Activated gamma-delta T cell treated with anti-CD3 and anti-CD28 coated beads, Interleukin-2, amount 50 U/mL, for 16 hours (primary cell): ENCODE results near the gene IQGAP2.
"Not testable (repeated sequence)": the region's sequence is repeated elsewhere in the genome, so short reads cannot be mapped to it uniquely, and the experiment has no call there.

Experiments used
- DNase-seq: peaks from one replicate; pipeline ENCODE4 v3.0.0-alpha.2; 2020; ENCODE audit warnings: low read depth

The IQGAP2 gene

GRCh38 chr5:76419597-76420298 lies 16.7 kb downstream of the IQGAP2 start:
- DNase-seq = no peak

DNA sequence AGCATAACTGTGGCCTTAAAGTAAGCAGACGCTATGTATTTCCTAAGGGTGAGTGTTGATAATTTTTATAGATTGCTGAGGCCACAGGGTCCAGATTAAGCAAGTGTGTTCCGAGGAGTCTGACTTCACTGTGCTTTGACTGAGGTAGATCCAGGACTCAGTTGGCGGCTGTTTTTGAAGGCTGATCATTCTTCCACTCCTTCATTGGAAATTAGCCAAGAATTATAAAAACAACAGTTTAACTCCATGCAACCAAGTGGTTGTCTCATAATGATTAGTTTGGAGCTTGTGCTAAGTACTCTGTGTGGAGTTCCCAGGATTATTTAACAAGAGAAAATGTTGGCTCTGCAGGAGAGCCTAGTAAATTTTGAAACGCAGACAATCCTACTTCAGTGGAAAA lies 19.1 kb downstream of the IQGAP2 start:
- no peak for DNase-seq

DNA sequence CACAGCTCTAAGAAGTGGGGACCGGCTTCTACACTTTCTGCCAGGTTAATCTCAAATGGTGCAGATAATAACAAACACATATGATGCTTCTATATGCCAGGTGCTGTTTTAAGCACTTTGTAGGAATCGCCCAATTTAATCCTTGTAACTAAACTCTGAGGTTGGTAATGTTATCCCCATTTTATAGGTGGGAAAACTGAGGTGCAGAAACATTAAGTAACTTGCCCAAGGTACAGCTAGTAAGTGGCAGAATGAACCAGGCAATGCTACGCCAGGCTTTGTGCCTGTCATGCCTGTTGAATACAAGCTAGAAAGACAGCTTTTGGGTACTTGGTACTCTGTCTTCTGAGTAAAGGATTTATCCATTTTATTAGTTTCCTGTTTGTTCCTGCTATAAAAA lies 19.7 kb downstream of the IQGAP2 start:
- no peak for DNase-seq

DNA sequence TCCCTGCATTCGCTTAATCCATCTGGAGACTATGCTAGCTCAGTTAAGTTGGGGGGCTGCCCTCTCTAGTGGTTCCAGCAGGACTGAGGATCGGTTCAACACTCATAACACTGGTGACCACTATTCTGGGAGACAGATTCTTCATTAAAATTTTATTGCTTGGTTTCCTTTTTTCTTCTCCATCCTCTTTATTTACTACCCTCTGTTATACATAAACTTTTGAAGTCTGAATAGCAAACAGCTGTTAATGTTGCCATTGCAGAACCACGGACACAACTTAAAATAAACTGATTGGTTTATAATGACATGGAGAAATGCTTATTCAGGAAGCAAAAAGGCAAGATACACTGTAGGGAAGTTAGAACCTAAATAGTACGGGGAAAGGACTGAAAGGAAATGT lies 22.1 kb downstream of the IQGAP2 start:
- no peak for DNase-seq

DNA sequence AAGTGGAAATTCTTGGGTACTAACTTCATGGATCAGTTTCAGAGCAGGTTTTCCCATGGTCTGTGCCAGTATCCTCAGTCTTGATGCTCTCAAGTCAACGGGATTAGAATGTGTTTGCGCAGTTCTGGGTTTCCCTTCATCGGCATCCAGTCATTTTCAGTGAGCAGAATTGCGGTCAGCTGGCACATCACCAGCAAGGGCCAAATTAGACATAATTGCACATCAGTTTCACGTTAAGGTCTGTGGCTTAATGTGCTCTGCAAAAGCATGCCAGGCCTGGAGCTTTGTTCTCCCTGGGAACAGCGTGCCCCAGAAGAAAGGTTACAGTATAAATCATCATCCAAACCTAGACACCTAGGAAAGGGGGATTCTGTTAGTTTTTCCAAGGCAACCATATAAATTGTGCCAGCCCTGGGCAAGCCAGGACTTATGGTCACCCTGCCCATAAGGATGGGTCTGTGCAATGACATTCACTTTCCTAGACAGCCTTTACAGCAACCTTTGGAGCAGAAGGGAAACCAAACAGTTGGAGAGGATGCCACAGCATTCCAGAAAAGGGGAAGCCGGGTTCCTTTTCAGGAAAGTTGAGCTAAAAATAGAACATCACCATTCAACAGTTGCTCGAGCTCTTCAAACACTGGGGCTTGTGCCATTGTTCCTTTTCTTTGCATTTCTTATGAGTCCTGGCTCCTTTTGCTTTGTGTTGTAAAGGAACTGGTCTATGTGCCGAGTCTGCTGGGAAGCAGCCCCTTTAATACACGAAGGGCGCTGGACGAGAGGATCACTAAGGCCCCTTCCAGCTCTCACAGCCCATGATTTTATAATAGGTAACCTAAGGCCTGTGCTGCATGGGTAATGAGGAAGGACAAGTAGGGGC lies 23.1 kb downstream of the IQGAP2 start:
- no peak for DNase-seq

DNA sequence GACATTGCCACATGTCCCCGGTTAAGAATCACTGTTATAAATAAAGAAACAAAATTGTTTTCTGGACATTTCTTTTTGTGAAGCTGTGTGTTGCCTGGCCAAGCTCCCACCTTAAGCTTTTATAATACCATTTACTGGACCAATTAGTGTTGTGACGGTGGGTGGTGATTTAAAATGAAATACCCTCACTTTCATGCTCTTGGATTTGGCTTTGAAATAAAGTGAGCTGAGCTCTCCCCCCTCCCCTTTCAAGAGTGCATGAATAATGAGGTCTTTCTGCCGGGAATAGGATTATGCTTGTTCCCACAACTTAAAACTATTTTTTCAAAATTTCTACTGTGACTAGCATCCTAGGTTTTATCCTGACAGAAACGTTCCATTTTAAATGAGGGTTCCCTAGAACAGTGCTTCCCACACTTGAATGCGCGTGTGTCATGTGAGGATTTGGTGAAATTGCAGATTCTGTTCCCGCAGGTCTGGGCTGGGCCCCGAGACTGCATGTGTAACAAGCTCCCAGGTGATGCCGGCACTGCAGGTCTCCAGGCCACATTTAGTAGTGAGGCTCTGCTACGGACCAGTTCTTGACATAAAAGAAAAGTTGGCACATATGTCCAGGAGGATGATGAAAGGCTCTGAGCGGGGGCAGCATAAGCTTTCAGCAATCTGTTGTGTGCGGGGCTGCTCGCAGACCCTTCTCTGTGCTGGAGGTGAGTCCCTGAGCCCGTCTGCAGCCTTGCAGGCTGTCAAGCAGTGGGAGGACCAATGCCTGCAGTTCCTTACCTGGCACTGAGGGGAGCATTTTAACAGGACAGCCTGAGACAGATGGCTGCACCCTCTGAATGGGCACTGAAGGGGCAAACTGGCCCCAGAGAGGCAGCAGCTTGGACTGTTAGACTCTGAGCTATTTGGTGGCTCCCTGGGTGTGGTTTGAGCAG lies 24.4 kb downstream of the IQGAP2 start:
- no peak for DNase-seq

- not testable (repeated sequence) for DNase-seq
These were observed 25.5 kb downstream of the IQGAP2 start for GRCh38 chr5:76428550-76428949.

DNA sequence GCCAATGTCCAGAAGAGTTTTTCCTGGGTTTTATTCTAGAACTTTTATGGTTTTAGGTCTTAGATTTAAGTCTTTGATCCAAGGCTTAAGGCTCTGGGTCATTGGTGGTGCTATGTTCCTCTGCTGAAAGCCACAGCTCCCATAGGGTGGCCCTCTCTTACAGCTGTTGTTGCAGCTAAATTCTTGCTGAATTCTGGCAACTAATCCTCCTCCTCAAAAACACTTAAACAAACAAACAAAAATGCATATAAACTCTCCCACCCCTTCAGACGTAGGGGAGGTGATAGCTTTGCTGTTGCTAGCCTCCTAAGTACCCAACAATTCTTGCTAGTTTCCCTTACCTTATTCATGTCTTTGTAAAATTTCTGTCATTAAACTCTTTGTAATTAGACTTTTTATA lies 30.2 kb downstream of the IQGAP2 start:
- no peak for DNase-seq

DNA sequence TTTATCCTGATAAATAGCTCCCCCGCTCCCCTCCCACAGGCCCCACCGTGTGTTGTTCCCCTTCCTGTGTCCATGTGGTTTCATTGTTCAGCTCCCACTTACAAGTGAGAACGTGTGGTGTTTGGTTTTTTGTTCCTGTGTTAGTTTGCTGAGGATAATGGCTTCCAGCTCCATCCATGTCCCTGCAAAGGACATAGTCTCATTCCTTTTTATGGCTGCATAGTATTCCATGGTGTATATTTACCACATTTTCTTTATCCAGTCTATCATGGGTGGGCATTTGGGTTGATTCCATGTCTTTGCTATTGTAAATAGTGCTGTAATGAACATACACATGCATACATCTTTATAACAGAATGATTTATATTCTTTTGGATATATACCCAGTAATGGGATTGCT lies 34.4 kb downstream of the IQGAP2 start:
- DNase-seq = not testable (repeated sequence)

GRCh38 chr5:76438025-76438424 lies 34.9 kb downstream of the IQGAP2 start:
- DNase-seq = no peak

DNA sequence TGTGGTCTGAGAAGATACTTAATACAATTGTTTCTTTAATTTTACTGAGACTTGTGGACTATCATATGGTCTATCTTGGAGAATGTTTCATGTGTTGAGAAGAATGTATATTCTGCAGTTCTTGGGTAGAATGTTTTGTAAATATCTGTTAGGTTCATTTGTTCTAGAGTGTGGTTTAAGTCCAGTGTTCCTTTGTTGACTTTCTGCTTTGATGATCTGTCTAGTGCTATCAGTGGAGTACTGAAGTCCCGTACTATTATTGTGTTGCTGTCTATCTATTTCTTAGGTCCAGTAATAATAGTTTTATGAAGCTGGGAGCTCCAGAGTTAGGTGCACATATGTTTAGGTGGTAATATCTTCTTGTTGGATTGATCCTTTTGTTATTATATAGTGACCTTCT lies 36.1 kb downstream of the IQGAP2 start:
- DNase-seq = no peak

DNA sequence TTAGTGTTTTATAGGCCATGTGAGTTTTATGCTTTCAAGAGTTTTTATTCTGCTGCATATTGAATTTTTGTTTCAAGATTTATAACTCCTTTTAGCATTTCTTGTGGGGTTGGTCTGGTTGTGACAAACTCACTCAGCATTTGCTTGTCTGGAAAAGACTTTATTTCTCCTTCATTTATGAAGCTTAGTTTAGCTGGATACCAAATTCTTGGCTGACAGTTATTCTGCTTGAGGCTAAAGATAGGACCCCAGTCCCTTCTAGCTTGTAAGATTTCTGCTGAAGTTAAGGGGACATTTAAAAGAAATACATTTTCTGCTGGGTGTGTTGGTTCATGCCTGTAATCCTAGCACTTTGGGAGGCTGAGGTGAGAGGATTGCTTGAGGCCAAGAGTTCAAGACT lies 36.8 kb downstream of the IQGAP2 start:
- no peak for DNase-seq

DNA sequence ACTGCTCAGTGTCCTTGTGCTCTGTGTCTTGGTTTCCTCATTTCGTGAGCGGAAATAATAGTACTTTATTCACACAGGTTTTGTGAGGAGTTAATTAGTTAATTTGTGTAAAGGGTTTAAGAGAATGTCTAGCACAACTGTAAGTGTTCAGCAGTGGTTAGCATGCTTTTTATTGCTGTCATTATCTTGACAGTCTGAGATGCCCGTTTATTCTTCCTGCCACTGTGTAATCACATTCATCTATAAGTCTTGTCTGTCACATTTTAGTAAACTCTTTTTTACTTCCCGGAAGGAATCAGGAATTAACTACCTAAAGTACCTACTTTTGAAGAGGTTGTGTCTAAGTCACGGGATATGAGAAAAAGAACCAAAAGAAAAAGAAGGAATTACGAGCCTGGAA lies 38.0 kb downstream of the IQGAP2 start:
- DNase-seq = no peak

DNA sequence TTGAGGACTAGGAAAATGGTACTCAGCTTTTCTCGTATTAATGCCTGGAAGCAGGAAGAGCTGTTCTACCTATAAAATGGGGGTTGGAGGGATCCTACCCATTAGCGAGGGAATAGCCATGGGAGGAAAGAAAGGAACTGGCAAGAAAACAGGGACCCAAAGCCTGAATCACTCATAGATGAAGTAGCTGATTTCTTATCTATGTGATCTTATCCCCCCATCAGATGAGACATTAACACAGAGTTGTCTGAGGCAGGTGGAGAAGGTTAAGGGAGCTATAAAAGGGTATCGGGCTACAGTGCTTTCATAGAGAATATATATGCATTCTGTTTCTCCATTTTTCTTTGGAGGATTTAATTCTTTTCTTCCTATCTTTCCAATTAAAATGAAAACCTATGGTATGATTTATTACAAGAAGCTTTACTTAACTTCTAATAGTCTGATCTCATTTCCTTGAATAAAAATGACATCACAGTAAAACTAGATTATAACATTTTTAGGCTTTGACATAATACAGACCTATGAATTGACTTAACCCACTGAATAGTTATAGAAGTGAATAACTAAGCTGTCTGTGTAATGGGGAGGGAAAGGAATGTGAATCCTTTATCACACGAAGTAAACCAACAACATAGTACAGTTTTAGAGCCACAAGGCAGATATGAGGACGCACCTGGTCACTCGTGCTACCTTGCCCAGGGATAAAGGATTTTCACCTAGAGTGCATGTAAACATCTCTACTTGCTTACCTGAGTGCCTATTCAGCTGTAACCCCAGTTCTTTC lies 39.0 kb downstream of the IQGAP2 start:
- DNase-seq = no peak

DNA sequence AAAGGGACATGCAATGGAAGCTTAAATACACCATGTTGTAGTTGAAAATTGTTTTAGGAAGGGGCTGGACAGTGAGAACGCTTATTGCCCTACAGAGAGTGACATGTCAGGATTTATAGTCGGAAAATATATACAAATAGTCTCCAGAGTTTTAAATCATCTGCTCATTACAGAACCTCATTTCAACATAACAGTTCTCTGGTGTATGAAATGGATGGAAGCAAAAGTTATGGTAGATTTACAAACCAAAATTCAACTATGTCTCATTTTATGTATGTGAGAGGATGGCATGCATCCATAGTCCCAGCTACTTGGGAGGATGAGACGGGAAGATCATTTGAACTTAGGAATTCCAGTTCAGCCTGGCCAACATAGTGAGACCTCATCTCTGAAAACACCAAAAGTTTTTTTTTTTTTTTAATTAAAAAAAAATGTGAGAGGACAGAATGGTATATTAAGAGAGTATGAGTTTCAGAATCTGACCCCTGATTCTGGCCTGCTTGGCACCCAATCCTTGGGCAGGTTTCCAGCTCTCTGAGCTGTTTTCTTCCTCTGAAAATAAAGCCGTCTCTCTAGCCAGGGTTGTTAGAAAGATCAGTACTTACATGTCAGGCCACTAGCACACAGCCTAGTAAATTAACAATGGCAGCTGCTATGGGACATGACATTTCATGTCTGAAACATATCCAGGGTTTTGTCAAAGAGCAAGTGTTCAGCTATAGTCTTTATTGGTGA lies 40.1 kb downstream of the IQGAP2 start:
- no peak for DNase-seq

DNA sequence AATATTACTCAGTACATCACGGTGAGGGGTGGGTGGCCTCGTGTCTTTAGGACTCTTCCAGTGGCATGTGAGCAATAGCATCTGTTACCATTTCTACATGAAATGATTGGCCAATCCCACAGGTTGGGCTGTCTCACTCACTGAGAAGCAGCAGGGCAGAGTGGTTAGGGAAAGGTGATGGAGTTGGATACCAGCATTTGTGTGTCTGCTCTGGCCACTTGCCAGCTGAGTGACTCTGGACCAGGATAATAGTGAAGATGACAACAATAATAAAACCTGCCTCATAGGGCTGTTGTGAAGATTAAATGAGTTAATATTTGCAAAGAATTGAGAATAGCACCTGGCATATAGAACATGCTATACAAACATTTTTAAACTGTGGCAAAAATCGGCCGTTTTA lies 42.0 kb downstream of the IQGAP2 start:
- DNase-seq = no peak

- no peak for DNase-seq
These were observed 42.7 kb downstream of the IQGAP2 start for GRCh38 chr5:76445830-76446229.

DNA sequence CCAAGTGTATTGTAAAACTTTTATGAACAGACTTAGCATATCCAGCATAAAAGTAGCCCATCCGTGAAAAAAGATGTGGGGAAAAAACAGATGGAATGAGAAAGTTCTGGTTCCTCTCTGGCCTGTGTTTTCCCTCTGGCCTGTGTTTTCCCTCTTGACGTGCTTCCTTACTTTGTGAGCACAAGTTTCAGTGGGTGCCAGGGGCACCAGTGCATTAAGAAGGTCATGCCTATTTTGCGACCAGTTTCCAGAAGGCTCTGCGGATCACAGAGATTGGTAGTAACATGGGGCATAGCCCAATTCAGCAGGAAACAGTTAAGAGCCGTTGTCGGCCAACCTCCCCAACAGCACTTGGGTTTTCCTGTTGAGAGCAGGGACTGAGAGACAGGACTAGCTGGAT lies 43.7 kb downstream of the IQGAP2 start:
- DNase-seq = no peak

GRCh38 chr5:76449606-76450005 lies 46.5 kb downstream of the IQGAP2 start:
- no peak for DNase-seq

- no peak for DNase-seq
These were observed 47.0 kb downstream of the IQGAP2 start for GRCh38 chr5:76450054-76450453.
